Right cardiac atrium (tissue), 5 donors: ENCODE data around the gene SLC1A1. TPM values are rescaled to one million over a fixed set of nuclear protein-coding genes. Genes with fewer than 3 reads are reported as not detected.
A peak's percentile ranks its signal among the peaks of the same experiment; 100 is the strongest.
"Not testable (repeated sequence)": the region's sequence is repeated elsewhere in the genome, so short reads cannot be mapped to it uniquely, and the experiment has no call there.

Experiments
- ATAC-seq, 2 donors: fragments of 200-7000 bp; cut with Tn5 transposase; one replicate each; pipeline versions ENCODE4 v1.8.0 to v1.9.1; 2020; ENCODE audit warnings: moderate library complexity in 2 of 2, mild to moderate bottlenecking in 1 of 2
- DNase-seq, 3 donors: peaks; one replicate each; pipeline ENCODE4 v3.0.0-alpha.2; 2020
- H3K27ac ChIP-seq: one replicate; pipeline ENCODE4 v1.5.1; 2013; ENCODE audit warnings: mild to moderate bottlenecking, low read length, control low read depth, moderate library complexity
- H3K27me3 ChIP-seq: one replicate; pipeline ENCODE4 v1.6.1; 2013; ENCODE audit not compliant: control insufficient read depth, insufficient read depth
- H3K4me1 ChIP-seq: one replicate; pipeline ENCODE4 v1.6.1; 2013; ENCODE audit warnings: low read length; ENCODE audit not compliant: control insufficient read depth, insufficient read depth
- H3K4me3 ChIP-seq: one replicate; pipeline ENCODE4 v1.5.1; 2013; ENCODE audit warnings: low read length, control low read depth
- H3K9me3 ChIP-seq: one replicate; pipeline ENCODE4 v1.6.1; 2013; ENCODE audit warnings: low read length; ENCODE audit not compliant: control insufficient read depth
- WGBS: extraction: QIAGEN DNeasy Blood & Tissue Kit; methylation state at CpG from one replicate; pipeline ENCODE4 v1.1.7; 2013; 5-methylcytosine and 5-hydroxymethylcytosine counted together
- intact Hi-C, 4 donors: fragments of 100-400 bp; cut with DNase I; formaldehyde crosslinking; loops; one replicate each; pipeline versions ENCODE4 v1.11.0 to v1.14.0; 2022 to 2023
- polyA plus RNA-seq: library from polyadenylated mRNA; stranded (reverse); fragments of 200-250 nt; gene quantifications from one replicate; pipeline ENCODE4 v1.2.3, GENCODE V29; 2013
- total RNA-seq, 4 donors: library from RNA; stranded (reverse); fragmentation: NEBNext Ultra II Directional; extraction: Animal tissue kit (Norgen Biotek cat#: 25700); gene quantifications; one replicate each; pipeline ENCODE4 v1.2.1, GENCODE V29; 2021
- donor health status: healthy with polysubstance abuse.
- donor health status: DM: no; HTN: yes; CAD: no.
- donor health status: DM: no; HTN: no; CAD: no.
- donor health status: DM: no; HTN: yes; CAD: no; lungs with severe emphysema.
- donor health status: DM: yes; HTN: yes; CAD: no.

Gene SLC1A1
- total and polyA plus RNA-seq, 5 donors, result 1.1 to 2.1 (median 1.5) TPM

DNA sequence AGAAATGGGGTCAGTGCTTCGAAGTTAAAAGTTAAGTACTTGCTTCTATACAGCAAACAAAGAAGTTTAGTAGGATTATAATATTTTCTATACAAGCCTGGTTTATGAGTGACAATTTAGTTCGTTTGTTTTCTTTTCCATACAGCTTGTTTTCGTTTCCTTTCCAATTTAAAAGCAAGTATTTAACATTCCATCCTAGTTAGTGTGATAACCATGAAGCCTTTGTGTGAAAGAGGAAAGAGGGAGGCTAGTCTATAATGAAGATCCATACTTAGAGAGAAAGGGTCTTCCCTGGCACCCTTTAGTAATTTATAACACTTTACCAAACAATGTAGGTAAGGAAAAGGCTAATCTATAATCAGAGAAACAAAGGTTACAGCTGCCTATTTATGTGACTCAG is 51.0 kb downstream of the SLC1A1 start:
- DNase-seq (no peak), ATAC-seq (no peak)
- no peaks in the 10 kb centered on the region for H3K27me3 ChIP-seq
- H3K27ac ChIP-seq, result no peak overlapping the region
- peaks cover 2% of the 10 kb centered on the region for H3K4me1 ChIP-seq
- H3K4me3 ChIP-seq, result no peak overlapping the region
- WGBS, result 57% methylated on average over 3 of the region's 3 CpGs
- intact Hi-C loops, result no loop called here
- H3K9me3 ChIP-seq, result peaks cover 2% of the 10 kb centered on the region

DNA sequence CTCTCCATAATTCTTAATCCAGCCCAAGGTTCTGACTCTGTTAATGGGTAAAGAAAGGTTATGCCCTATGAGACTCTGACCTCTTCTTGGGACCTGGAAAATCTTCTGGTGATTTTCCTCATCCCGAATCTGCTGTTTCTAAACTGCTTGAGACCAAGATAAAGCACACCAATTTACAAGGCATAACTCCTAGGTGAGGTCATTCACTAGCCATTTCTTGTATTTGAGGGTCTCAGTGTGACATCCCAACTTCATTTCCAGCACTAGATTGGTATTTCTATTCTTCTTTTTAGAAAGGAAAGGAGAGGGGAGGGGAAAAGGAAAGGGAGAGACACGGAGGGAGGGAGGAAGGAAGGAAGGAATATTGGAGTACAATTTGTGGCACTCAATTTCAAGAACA is 51.6 kb downstream of the SLC1A1 start:
- ATAC-seq (no peak), DNase-seq (no peak)
- intact Hi-C loops, result no loop called here
- no peaks in the 10 kb centered on the region for H3K27me3 ChIP-seq
- H3K4me1 ChIP-seq, result peaks cover 2% of the 10 kb centered on the region
- WGBS, result 42% methylated on average over 2 of the region's 2 CpGs
- H3K4me3 ChIP-seq, result no peak overlapping the region
- H3K9me3 ChIP-seq, result peaks cover 2% of the 10 kb centered on the region
- no peak overlapping the region for H3K27ac ChIP-seq

- not testable (repeated sequence) for H3K9me3 ChIP-seq, H3K27ac ChIP-seq, H3K27me3 ChIP-seq, DNase-seq, H3K4me3 ChIP-seq, ATAC-seq, H3K4me1 ChIP-seq
- WGBS, result 74% methylated on average over 5 of the region's 5 CpGs
- intact Hi-C loops, result loop anchor here in 1 of 4 donors (5.0 kb wide), 1 partner anchor 52 kb away; the partner anchor contains the start of gene SLC1A1
These were observed 54.4 kb downstream of the SLC1A1 start for GRCh38 chr9:4544714-4545113.

DNA sequence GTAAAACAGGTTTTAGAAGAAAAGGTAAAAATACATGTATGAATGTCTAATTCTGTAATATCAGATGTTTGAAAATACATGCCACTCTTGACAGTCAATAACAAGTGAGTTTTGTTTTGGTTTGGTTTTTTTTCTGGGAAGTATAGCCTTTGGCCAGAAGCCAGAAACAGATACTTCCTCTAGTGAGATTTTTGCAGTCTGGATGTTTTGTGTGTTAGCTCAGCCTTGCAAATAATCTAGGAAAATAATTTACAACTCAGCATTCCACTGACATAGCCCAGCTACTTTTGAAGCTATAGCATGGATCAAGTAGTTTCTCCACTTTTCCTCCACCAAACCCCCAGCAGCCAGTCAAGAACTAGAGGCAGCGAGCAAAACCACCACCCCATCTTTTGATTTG is 56.7 kb downstream of the SLC1A1 start:
- H3K27ac ChIP-seq, result no peak overlapping the region
- peaks cover 7% of the 10 kb centered on the region for H3K4me1 ChIP-seq
- 66% methylated on average over 1 of the region's 1 CpG for WGBS
- intact Hi-C loops, result loop anchor here in 1 of 4 donors (5.0 kb wide), 1 partner anchor 55 kb away; the partner anchor contains the start of gene SLC1A1
- no peak for ATAC-seq
- H3K4me3 ChIP-seq, result no peak overlapping the region
- no peaks in the 10 kb centered on the region for H3K9me3 ChIP-seq
- no peaks in the 10 kb centered on the region for H3K27me3 ChIP-seq
- no peak for DNase-seq

DNA sequence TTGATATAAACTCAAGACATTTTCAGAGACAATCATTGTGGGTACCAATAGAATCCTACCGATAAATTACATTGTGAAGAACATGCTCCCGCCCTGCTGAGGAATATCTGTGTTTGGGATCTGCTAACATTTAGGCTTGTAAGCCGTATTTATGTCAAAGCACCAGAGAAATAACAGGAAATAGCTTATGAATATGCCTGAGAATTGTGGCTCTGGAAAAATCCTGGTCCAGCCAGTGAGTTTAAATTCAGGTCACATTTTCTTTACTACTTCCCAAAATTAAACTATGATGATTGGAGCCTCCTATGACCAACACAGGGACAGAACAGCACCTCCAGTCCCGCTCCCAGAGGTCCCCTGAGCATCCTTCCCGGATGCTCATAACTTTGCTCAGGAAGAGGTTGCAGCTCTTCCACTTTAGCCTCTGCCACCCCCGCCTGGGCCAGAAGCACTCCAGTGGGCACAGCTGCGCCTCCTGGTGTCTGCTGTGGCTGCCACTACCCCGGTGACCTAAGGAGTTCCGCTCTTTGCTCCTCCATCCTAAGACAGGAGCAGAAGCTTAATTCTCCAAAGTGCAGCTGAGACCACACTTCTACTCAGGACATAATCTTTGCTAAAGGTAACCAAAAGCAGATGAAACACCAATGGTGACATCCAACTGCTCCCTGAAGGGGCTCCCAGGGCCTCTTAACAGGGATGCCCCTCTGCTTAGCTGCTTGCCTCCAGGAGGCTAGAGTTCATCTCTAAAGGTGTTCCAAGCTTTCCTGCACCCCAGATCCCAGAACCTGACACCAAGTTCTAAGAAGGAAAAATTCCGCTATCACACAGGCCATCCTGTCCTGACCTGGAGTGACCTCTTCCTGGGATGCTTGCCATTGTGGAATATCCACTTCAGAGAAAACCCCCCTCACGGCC is 58.8 kb downstream of the SLC1A1 start:
- WGBS, result 68% methylated on average over 11 of the region's 11 CpGs
- DNase-seq (peak in 2 of 3 donors; percentile 56 to 66), ATAC-seq (peak in 1 of 2 donors; percentile 14)
- Histone ChIP-seq H3K27ac (peak overlapping the region; percentile 33), H3K4me3 (no peak overlapping the region), H3K27me3 (no peaks in the 10 kb centered on the region), H3K9me3 (no peaks in the 10 kb centered on the region), H3K4me1 (peaks cover 11% of the 10 kb centered on the region)
- intact Hi-C loops, result loop anchor here in 1 of 4 donors (5.0 kb wide), 1 partner anchor 57 kb away; the partner anchor contains the start of gene SLC1A1

GRCh38 chr9:4549751-4550295 is 59.6 kb downstream of the SLC1A1 start:
- ATAC-seq, result peak; percentile 32 to 40

DNA sequence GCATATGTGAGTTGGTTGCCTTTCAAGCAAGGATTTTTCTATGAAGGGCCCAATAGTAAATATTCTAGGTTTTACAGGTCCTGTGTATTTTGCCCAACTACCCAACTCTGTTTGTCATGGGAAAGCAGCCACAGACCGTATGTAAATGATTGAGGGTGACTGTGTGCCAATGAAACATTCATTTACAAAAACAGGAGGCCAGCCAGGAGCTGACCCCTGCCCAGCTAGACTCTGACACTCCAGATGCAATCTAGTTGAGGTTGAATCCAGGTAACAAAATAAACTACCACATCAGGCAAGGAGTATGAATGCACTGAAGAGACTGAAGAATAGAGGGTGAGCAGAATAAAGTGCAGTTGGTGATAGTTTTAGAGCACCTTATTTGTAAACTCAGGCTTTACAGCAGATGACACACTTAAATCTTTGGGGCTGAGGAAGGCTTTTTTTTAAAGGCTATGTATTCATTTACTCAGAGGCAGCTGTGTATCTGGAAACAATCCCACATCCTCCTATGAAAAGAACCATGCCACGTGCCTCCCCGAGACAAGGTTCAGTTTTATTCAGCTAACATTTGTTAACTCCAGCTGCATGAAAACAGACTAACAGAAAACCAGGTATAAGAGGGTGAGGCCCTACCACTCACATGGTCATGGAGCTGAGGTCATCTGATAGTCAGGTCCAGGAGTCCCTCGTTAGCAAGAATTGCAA is 60.7 kb downstream of the SLC1A1 start:
- no peak overlapping the region for H3K27ac ChIP-seq
- ATAC-seq (no peak), DNase-seq (peak in 1 of 3 donors; percentile 24)
- intact Hi-C loops, result no loop called here
- no peak overlapping the region for H3K4me3 ChIP-seq
- no peaks in the 10 kb centered on the region for H3K9me3 ChIP-seq
- H3K4me1 ChIP-seq, result peaks cover 10% of the 10 kb centered on the region
- H3K27me3 ChIP-seq, result no peaks in the 10 kb centered on the region
- WGBS, result 50% methylated on average over 4 of the region's 4 CpGs

More at GRCh38 chr9:4549751-4550295, 59.6 kb downstream of the SLC1A1 start:
- intact Hi-C loops, result loop anchor here in 1 of 4 donors (5.0 kb wide), 1 partner anchor 58 kb away; the partner anchor contains the start of gene SLC1A1
- DNase-seq, result peak in 1 of 3 donors; percentile 24
- Histone ChIP-seq H3K27ac (peak overlapping the region; percentile 54), H3K27me3 (no peaks in the 10 kb centered on the region), H3K4me1 (peaks cover 11% of the 10 kb centered on the region), H3K4me3 (no peak overlapping the region), H3K9me3 (no peaks in the 10 kb centered on the region)
- 44% methylated on average over 4 of the region's 4 CpGs for WGBS

- Histone ChIP-seq H3K9me3 (no peaks in the 10 kb centered on the region), H3K27ac (peak overlapping the region; percentile 48), H3K4me3 (no peak overlapping the region), H3K27me3 (no peaks in the 10 kb centered on the region), H3K4me1 (peaks cover 9% of the 10 kb centered on the region)
- ATAC-seq (peak; percentile 49 to 84), DNase-seq (peak in 2 of 3 donors; percentile 25 to 55)
- intact Hi-C loops, result no loop called here
- WGBS, result 68% methylated on average over 1 of the region's 1 CpG
These were observed 63.7 kb downstream of the SLC1A1 start for GRCh38 chr9:4553951-4554381.

- no peaks in the 10 kb centered on the region for H3K27me3 ChIP-seq
- intact Hi-C loops, result no loop called here
- WGBS, result 61% methylated on average over 2 of the region's 2 CpGs
These were observed 65.0 kb downstream of the SLC1A1 start for GRCh38 chr9:4555236-4555635.

GRCh38 chr9:4558371-4558998 is 68.2 kb downstream of the SLC1A1 start:
- no peak for DNase-seq
- intact Hi-C loops, result no loop called here
- peak; percentile 41 to 76 for ATAC-seq
- no peak overlapping the region for H3K4me3 ChIP-seq
- no peak overlapping the region for H3K27ac ChIP-seq
- no peaks in the 10 kb centered on the region for H3K9me3 ChIP-seq
- WGBS, result 40% methylated on average over 5 of the region's 5 CpGs
- no peaks in the 10 kb centered on the region for H3K27me3 ChIP-seq
- H3K4me1 ChIP-seq, result no peaks in the 10 kb centered on the region

More at GRCh38 chr9:4555236-4555635, 65.0 kb downstream of the SLC1A1 start:
- Histone ChIP-seq H3K4me3 (no peak overlapping the region), H3K27ac (peak overlapping the region; percentile 72), H3K9me3 (no peaks in the 10 kb centered on the region), H3K4me1 (peaks cover 4% of the 10 kb centered on the region)
- DNase-seq (peak in 1 of 3 donors; percentile 24), ATAC-seq (peak; percentile 47 to 87)
